CD4-positive, alpha-beta T cell (primary cell): Measurements from ENCODE around the gene DOCK4. TPM values are rescaled to one million over a fixed set of nuclear protein-coding genes. Genes with fewer than 3 reads are reported as not detected.

Source experiments
- ATAC-seq: fragments of 200-7000 bp; cut with Tn5 transposase; one replicate; pipeline ENCODE4 v1.10.0; 2022; ENCODE audit warnings: mild to moderate bottlenecking; ENCODE audit not compliant: poor library complexity
- CTCF ChIA-PET: fragments of 350-600 bp; sonication (Branson Sonifier 250); formaldehyde crosslinking; loops from one replicate; lab custom pipeline; 2021; ENCODE audit warnings: antibody characterized with exemption, inconsistent platforms; lab: Charles Lee
- POLR2A ChIA-PET: fragments of 350-600 bp; sonication (Branson Sonifier 250); formaldehyde crosslinking; loops from one replicate; lab custom pipeline; 2021; ENCODE audit warnings: antibody characterized with exemption, inconsistent platforms; lab: Charles Lee
- DNase-seq, 14 experiments: peaks; one replicate each; pipeline ENCODE4 v3.0.0-alpha.2; 2013 to 2020; ENCODE audit warnings: mixed read lengths in 2 of 14
- H3K27ac ChIP-seq, 2 donors: one replicate each; pipeline versions ENCODE4 v1.5.1 to v1.7.0; 2013; ENCODE audit warnings: low read length in 2 of 2, low read depth in 1 of 2, mild to moderate bottlenecking in 1 of 2
- H3K27me3 ChIP-seq, 2 experiments: 1 replicate in 1 of 2; 2 replicates in 1 of 2; pipeline versions ENCODE4 v1.6.1 to v1.7.0; 2013; ENCODE audit warnings: low read length in 2 of 2, control low read depth in 1 of 2, mild to moderate bottlenecking in 1 of 2, moderate library complexity in 1 of 2; ENCODE audit not compliant: insufficient read depth in 2 of 2, control insufficient read depth in 1 of 2
- H3K36me3 ChIP-seq: one replicate; pipeline ENCODE4 v1.6.1; 2013; ENCODE audit warnings: low read length, control low read depth; ENCODE audit not compliant: insufficient read depth
- H3K4me1 ChIP-seq: one replicate; pipeline ENCODE4 v1.6.1; 2013; ENCODE audit warnings: low read length, control low read depth; ENCODE audit not compliant: insufficient read depth
- H3K4me3 ChIP-seq: one replicate; pipeline ENCODE4 v1.5.1; 2013; ENCODE audit warnings: mild to moderate bottlenecking, low read length, moderate library complexity
- H3K9me3 ChIP-seq, 2 experiments: 1 replicate in 1 of 2; 2 replicates in 1 of 2; pipeline versions ENCODE4 v1.6.1 to v1.7.0; 2013; ENCODE audit warnings: low read length in 2 of 2, mild to moderate bottlenecking in 2 of 2, control low read depth in 1 of 2, moderate library complexity in 1 of 2; ENCODE audit not compliant: control insufficient read depth in 1 of 2, insufficient read depth in 1 of 2
- H3K27ac Mint-ChIP-seq: one replicate; pipeline ENCODE4 v1.8.0; 2020; ENCODE audit warnings: mixed read lengths
- H3K27me3 Mint-ChIP-seq: one replicate; pipeline ENCODE4 v1.8.0; 2021; ENCODE audit warnings: mixed read lengths
- H3K36me3 Mint-ChIP-seq: one replicate; pipeline ENCODE4 v1.8.0; 2021; ENCODE audit warnings: low read depth, mixed read lengths
- H3K4me1 Mint-ChIP-seq: one replicate; pipeline ENCODE4 v1.8.0; 2021; ENCODE audit warnings: low read depth, mixed read lengths
- H3K4me3 Mint-ChIP-seq: one replicate; pipeline ENCODE4 v1.8.0; 2020; ENCODE audit warnings: mild to moderate bottlenecking, mixed read lengths
- H3K9me3 Mint-ChIP-seq: one replicate; pipeline ENCODE4 v1.8.0; 2020; ENCODE audit warnings: mixed read lengths
- CTCF ChIP-seq: fragments of 200-600 bp; IDR thresholded peaks from one replicate; pipeline ENCODE4 v1.8.0; 2022; ENCODE audit warnings: antibody characterized with exemption, mild to moderate bottlenecking
- intact Hi-C, 2 experiments: fragments of 100-400 bp; cut with DNase I in 1 of 2; cut with micrococcal nuclease in 1 of 2; formaldehyde crosslinking; loops; one replicate each; pipeline versions ENCODE4 v1.15.1 to v1.9.0; 2023 to 2025; cut with DNase I, micrococcal nuclease
- total RNA-seq, 174 experiments: library from RNA in 2 of 174; stranded (reverse) in 2 of 174; gene quantifications; one replicate each; pipeline ENCODE4 v1.2.3 and lab custom pipeline; 2021 to 2026

Gene DOCK4
- total RNA-seq, 2 experiments from 2014 or later, result 0.31 to 0.38 TPM

DNA sequence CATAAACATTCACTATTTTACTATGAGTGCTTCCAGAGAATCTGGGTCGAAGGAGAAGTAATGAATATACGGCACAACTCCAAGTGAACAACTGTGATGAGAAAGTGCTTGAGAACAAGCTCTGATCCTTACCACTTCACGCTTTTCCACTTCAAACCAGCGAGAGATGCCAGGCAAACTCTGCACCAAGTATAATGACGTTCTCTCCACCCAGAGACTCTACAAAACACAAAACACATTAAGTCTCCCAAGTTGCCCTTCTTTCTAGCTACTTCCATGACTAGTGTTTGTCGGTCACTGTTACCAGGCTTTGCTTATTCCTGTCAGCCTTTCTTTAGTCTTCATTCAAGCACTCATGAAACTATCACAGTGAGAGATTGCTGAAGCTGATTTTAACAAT, 450.8 kb downstream of the DOCK4 start:
- Mint-ChIP-seq H3K36me3 (no peaks in the 10 kb centered on the region), H3K27ac (no peak overlapping the region), H3K27me3 (peaks cover 15% of the 10 kb centered on the region), H3K4me3 (no peak overlapping the region), H3K4me1 (no peaks in the 10 kb centered on the region), H3K9me3 (no peaks in the 10 kb centered on the region)
- DNase-seq (no peak), ATAC-seq (no peak)
- H3K9me3 ChIP-seq, result no peaks in the 10 kb centered on the region
- POLR2A ChIA-PET, result no interaction called here
- no peaks in the 10 kb centered on the region for H3K36me3 ChIP-seq
- CTCF ChIA-PET, result no interaction called here
- no peaks in the 10 kb centered on the region for H3K4me1 ChIP-seq
- no peaks in the 10 kb centered on the region for H3K27me3 ChIP-seq
- TF ChIP-seq CTCF, result no peak
- H3K4me3 ChIP-seq, result no peak overlapping the region
- intact Hi-C loops, result no loop called here
- no peak overlapping the region for H3K27ac ChIP-seq

DNA sequence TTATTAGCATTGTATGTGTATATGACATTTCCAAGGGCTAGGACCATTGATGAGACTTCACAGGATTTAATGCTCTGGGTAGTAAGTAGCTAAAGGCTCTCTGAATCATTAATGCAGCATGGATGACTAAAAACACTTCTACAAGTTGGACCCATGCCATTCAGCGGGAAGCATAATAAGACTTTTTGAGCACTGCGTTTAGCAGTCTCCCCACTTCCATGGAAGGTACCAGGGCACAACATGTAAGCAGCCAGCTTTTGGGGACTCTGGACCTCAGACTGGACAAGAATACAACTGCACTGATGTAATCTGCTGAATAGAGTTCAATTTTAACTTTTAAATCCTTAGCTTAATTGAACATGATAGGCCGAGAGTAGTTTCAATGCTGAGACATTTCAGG, 452.2 kb downstream of the DOCK4 start:
- no peak overlapping the region for H3K4me3 ChIP-seq
- no peak overlapping the region for H3K4me3 Mint-ChIP-seq
- DNase-seq, result no peak
- no peaks in the 10 kb centered on the region for H3K27me3 ChIP-seq
- no peaks in the 10 kb centered on the region for H3K9me3 ChIP-seq
- TF ChIP-seq CTCF, result no peak
- ChIA-PET POLR2A (no interaction called here), CTCF (no interaction called here)
- intact Hi-C loops, result no loop called here
- no peak overlapping the region for H3K27ac Mint-ChIP-seq
- no peaks in the 10 kb centered on the region for H3K36me3 Mint-ChIP-seq
- ATAC-seq, result no peak
- H3K27me3 Mint-ChIP-seq, result peaks cover 17% of the 10 kb centered on the region
- no peaks in the 10 kb centered on the region for H3K4me1 Mint-ChIP-seq
- H3K9me3 Mint-ChIP-seq, result no peaks in the 10 kb centered on the region
- H3K27ac ChIP-seq, result no peak overlapping the region
- no peaks in the 10 kb centered on the region for H3K4me1 ChIP-seq
- no peaks in the 10 kb centered on the region for H3K36me3 ChIP-seq

GRCh38 chr7:111752022-111752582, 454.1 kb downstream of the DOCK4 start:
- DNase-seq, result peak; percentile 12 to 69 (median 40)
- H3K27me3 Mint-ChIP-seq, result peaks cover 20% of the 10 kb centered on the region
- no peaks in the 10 kb centered on the region for H3K9me3 ChIP-seq
- no peaks in the 10 kb centered on the region for H3K4me1 ChIP-seq
- H3K36me3 Mint-ChIP-seq, result no peaks in the 10 kb centered on the region
- ChIA-PET POLR2A (no interaction called here), CTCF (no interaction called here)
- no peaks in the 10 kb centered on the region for H3K36me3 ChIP-seq
- intact Hi-C loops, result no loop called here
- peak; percentile 44 for ATAC-seq
- no peaks in the 10 kb centered on the region for H3K9me3 Mint-ChIP-seq
- H3K4me3 ChIP-seq, result no peak overlapping the region
- H3K4me1 Mint-ChIP-seq, result no peaks in the 10 kb centered on the region
- H3K27ac ChIP-seq, result no peak overlapping the region
- no peak overlapping the region for H3K27ac Mint-ChIP-seq
- H3K4me3 Mint-ChIP-seq, result no peak overlapping the region
- peak; percentile 57 for TF ChIP-seq CTCF
- no peaks in the 10 kb centered on the region for H3K27me3 ChIP-seq
